Measurements from ENCODE around the gene WWP2.

Gene WWP2

DNA sequence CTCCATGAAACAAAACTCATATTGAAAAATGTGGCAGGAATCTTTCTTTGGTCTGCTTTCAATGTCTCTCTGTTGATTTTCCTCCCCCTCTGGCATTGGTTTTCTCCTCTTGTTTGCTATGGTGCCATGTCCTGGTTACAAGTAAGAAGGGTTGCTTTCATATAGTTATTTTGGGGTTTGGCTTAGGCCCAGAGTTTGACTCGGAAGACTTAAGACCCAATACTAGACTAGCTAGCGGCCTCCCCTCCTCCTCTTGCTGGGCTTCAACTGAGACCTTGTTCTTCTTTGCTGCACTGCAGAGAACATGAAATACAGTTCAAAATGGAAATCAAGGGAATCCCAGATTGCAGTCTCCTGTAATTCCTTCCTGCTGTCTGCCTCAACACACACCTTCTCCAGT, 159.0 kb downstream of the WWP2 start:
- no peak for TF ChIP-seq EZH2phosphoT487 (IDR thresholded peaks at IDR 0.05; ENCODE audit: low read length)
- no peak for TF ChIP-seq EZH2 (optimal IDR thresholded peaks at IDR 0.05; ENCODE audit: low read depth, low read length)
- no peak for TF ChIP-seq CTCF (IDR thresholded peaks at IDR 0.05; ENCODE audit: low read length)
- Histone ChIP-seq H2AFZ (ENCODE audit: low read length) (no peak overlapping the region), H3F3A (ENCODE audit: insufficient read depth, low read length) (no peaks in the 10 kb centered on the region), H3K36me3 (replicated peaks; ENCODE audit: insufficient read depth, low read length) (no peaks in the 10 kb centered on the region), H3K4me2 (ENCODE audit: low read depth, low read length) (no peak overlapping the region), H3K79me2 (ENCODE audit: low read length) (no peaks in the 10 kb centered on the region), H3K27me3 (replicated peaks; ENCODE audit: insufficient read depth, low read length) (no peaks in the 10 kb centered on the region), H3K9me3 (replicated peaks; ENCODE audit: insufficient read depth, low read length) (no peaks in the 10 kb centered on the region), H4K20me1 (ENCODE audit: insufficient read depth, low read length) (no peaks in the 10 kb centered on the region), H3K9me2 (replicated peaks; ENCODE audit: insufficient read depth, low read length) (no peaks in the 10 kb centered on the region), H3K4me3 (ENCODE audit: low read length) (no peak overlapping the region), H3K4me1 (ENCODE audit: low read length) (no peaks in the 10 kb centered on the region), H3K9ac (ENCODE audit: low read length) (no peak overlapping the region), H3K27ac (ENCODE audit: low read length) (no peak overlapping the region)
- no peak for DNase-seq

- no peak overlapping the region for H3K4me2 ChIP-seq (ENCODE audit: low read depth, low read length)
- no peaks in the 10 kb centered on the region for H3K79me2 ChIP-seq (ENCODE audit: low read length)
- no peak overlapping the region for H3K9ac ChIP-seq (ENCODE audit: low read length)
- H3K27me3 ChIP-seq (replicated peaks; ENCODE audit: insufficient read depth, low read length): no peaks in the 10 kb centered on the region
- H3K9me3 ChIP-seq (replicated peaks; ENCODE audit: insufficient read depth, low read length): no peaks in the 10 kb centered on the region
- no peak overlapping the region for H3K4me3 ChIP-seq (ENCODE audit: low read length)
- no peaks in the 10 kb centered on the region for H3K4me1 ChIP-seq (ENCODE audit: low read length)
- DNase-seq: no peak
- TF ChIP-seq CTCF (IDR thresholded peaks at IDR 0.05; ENCODE audit: low read length) (no peak), EZH2 (optimal IDR thresholded peaks at IDR 0.05; ENCODE audit: low read depth, low read length) (no peak), EZH2phosphoT487 (IDR thresholded peaks at IDR 0.05; ENCODE audit: low read length) (no peak)
- H3K36me3 ChIP-seq (replicated peaks; ENCODE audit: insufficient read depth, low read length): no peaks in the 10 kb centered on the region
- H3F3A ChIP-seq (ENCODE audit: insufficient read depth, low read length): no peaks in the 10 kb centered on the region
- no peak overlapping the region for H2AFZ ChIP-seq (ENCODE audit: low read length)
- no peaks in the 10 kb centered on the region for H3K9me2 ChIP-seq (replicated peaks; ENCODE audit: insufficient read depth, low read length)
- no peak overlapping the region for H3K27ac ChIP-seq (ENCODE audit: low read length)
- no peaks in the 10 kb centered on the region for H4K20me1 ChIP-seq (ENCODE audit: insufficient read depth, low read length)
These were observed 160.1 kb downstream of the WWP2 start for GRCh38 chr16:69922200-69922599.

- Histone ChIP-seq H3F3A (ENCODE audit: insufficient read depth, low read length) (no peaks in the 10 kb centered on the region), H3K4me1 (ENCODE audit: low read length) (no peaks in the 10 kb centered on the region), H3K4me3 (ENCODE audit: low read length) (no peak overlapping the region), H3K36me3 (replicated peaks; ENCODE audit: insufficient read depth, low read length) (no peaks in the 10 kb centered on the region), H2AFZ (ENCODE audit: low read length) (no peak overlapping the region), H3K27me3 (replicated peaks; ENCODE audit: insufficient read depth, low read length) (no peaks in the 10 kb centered on the region), H3K9me2 (replicated peaks; ENCODE audit: insufficient read depth, low read length) (no peaks in the 10 kb centered on the region), H3K79me2 (ENCODE audit: low read length) (no peaks in the 10 kb centered on the region), H3K4me2 (ENCODE audit: low read depth, low read length) (no peak overlapping the region), H3K27ac (ENCODE audit: low read length) (no peak overlapping the region), H3K9me3 (replicated peaks; ENCODE audit: insufficient read depth, low read length) (no peaks in the 10 kb centered on the region), H4K20me1 (ENCODE audit: insufficient read depth, low read length) (no peaks in the 10 kb centered on the region), H3K9ac (ENCODE audit: low read length) (no peak overlapping the region)
- TF ChIP-seq EZH2phosphoT487 (IDR thresholded peaks at IDR 0.05; ENCODE audit: low read length): no peak
- no peak for TF ChIP-seq EZH2 (optimal IDR thresholded peaks at IDR 0.05; ENCODE audit: low read depth, low read length)
- TF ChIP-seq CTCF (IDR thresholded peaks at IDR 0.05; ENCODE audit: low read length): no peak
- DNase-seq: no peak
These were observed 162.1 kb downstream of the WWP2 start for GRCh38 chr16:69924041-69924775.

Measured in MM.1S (cell line).